SK-N-SH treated with all-trans-retinoic acid at 6 μM for 48 hours (cell line): ENCODE data around the gene SMPD3.

Experiments used
- ARNTL ChIP-seq: fragments of 450-650 bp; formaldehyde crosslinking; IDR thresholded peaks from 2 replicates; pipeline ENCODE4 v1.5.0; 2020; ENCODE audit warnings: low read depth, mild to moderate bottlenecking, moderate library complexity, borderline replicate concordance
- PPARA ChIP-seq: fragments of 250-450 bp; sonication (Bioruptor Pico); IDR thresholded peaks from 2 replicates; pipeline ENCODE4 v1.5.0; 2020; ENCODE audit warnings: mild to moderate bottlenecking, borderline replicate concordance
- RARB ChIP-seq: fragments of 250-450 bp; sonication (Bioruptor Pico); IDR thresholded peaks from 2 replicates; pipeline ENCODE4 v1.8.0; 2021; ENCODE audit warnings: mild to moderate bottlenecking, moderate library complexity
- SNAI2 ChIP-seq: fragments of 250-450 bp; sonication (Bioruptor Pico); IDR thresholded peaks from 2 replicates; pipeline ENCODE4 v1.5.0; 2020; ENCODE audit warnings: mild to moderate bottlenecking, moderate library complexity
- TF ChIP-seq, protein P1 (sequence below): fragments of 250-450 bp; sonication (Bioruptor Pico); IDR thresholded peaks from 2 replicates; pipeline ENCODE4 v1.5.1; 2021; ENCODE audit warnings: mild to moderate bottlenecking, moderate library complexity
- TF ChIP-seq, protein P2 (sequence below): fragments of 250-450 bp; sonication (Bioruptor Pico); IDR thresholded peaks from 2 replicates; pipeline ENCODE4 v1.5.1; 2020; ENCODE audit warnings: low read depth, mild to moderate bottlenecking, moderate library complexity
- TF ChIP-seq, protein P3 (sequence below): fragments of 250-450 bp; sonication (Bioruptor Pico); IDR thresholded peaks from 2 replicates; pipeline ENCODE4 v1.8.0; 2020; ENCODE audit warnings: mild to moderate bottlenecking, moderate library complexity, borderline replicate concordance

DNA sequence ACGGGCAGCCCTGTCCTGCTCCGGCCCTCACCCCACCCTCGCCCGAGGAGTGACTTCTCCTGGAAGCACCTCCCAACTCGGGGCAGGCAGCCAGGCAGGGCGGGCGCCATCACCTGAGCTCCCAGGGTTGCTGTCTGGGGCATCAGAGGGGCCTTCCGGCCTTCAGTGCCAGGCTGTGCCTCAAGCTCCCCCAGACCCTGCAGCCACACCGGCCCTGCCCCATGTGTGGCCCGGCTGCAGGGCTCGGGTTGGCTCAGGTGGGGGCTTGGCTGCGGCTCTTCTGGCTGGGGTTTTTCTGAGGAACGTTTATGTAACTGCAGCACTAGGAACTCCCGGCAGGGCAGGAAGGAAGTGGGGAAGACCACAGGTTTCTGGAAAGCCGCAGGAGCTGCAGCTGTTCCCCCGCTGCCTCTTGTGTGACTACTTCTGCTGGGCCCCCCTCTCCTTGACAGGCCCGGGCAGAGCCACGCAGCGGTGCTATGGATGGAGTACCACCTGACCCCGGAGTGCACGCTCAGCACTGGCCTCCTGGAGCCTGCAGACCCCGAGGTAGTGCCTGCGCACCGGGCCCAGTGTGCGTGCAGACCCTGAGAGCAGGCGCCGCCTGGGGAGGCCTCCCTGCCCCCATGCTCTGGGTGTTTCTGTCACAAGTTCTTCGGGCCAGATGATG is 91.9 kb downstream of the SMPD3 start:
- TF ChIP-seq RARB (CRISPR knock-in tag) (no peak), PPARA (CRISPR knock-in tag) (no peak), ARNTL (CRISPR knock-in tag) (no peak), SNAI2 (CRISPR knock-in tag) (no peak)
- TF ChIP-seq, protein P1, sequence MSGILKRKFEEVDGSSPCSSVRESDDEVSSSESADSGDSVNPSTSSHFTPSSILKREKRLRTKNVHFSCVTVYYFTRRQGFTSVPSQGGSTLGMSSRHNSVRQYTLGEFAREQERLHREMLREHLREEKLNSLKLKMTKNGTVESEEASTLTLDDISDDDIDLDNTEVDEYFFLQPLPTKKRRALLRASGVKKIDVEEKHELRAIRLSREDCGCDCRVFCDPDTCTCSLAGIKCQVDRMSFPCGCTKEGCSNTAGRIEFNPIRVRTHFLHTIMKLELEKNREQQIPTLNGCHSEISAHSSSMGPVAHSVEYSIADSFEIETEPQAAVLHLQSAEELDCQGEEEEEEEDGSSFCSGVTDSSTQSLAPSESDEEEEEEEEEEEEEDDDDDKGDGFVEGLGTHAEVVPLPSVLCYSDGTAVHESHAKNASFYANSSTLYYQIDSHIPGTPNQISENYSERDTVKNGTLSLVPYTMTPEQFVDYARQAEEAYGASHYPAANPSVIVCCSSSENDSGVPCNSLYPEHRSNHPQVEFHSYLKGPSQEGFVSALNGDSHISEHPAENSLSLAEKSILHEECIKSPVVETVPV, result no peak
- TF ChIP-seq, protein P2, sequence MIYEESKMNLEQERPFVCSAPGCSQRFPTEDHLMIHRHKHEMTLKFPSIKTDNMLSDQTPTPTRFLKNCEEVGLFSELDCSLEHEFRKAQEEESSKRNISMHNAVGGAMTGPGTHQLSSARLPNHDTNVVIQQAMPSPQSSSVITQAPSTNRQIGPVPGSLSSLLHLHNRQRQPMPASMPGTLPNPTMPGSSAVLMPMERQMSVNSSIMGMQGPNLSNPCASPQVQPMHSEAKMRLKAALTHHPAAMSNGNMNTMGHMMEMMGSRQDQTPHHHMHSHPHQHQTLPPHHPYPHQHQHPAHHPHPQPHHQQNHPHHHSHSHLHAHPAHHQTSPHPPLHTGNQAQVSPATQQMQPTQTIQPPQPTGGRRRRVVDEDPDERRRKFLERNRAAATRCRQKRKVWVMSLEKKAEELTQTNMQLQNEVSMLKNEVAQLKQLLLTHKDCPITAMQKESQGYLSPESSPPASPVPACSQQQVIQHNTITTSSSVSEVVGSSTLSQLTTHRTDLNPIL, result no peak
- TF ChIP-seq, protein P3, sequence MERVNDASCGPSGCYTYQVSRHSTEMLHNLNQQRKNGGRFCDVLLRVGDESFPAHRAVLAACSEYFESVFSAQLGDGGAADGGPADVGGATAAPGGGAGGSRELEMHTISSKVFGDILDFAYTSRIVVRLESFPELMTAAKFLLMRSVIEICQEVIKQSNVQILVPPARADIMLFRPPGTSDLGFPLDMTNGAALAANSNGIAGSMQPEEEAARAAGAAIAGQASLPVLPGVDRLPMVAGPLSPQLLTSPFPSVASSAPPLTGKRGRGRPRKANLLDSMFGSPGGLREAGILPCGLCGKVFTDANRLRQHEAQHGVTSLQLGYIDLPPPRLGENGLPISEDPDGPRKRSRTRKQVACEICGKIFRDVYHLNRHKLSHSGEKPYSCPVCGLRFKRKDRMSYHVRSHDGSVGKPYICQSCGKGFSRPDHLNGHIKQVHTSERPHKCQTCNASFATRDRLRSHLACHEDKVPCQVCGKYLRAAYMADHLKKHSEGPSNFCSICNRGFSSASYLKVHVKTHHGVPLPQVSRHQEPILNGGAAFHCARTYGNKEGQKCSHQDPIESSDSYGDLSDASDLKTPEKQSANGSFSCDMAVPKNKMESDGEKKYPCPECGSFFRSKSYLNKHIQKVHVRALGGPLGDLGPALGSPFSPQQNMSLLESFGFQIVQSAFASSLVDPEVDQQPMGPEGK, result no peak
